Uterus (tissue), 4 donors: ENCODE data around the gene PTHLH. TPM values are rescaled to one million over a fixed set of nuclear protein-coding genes. Genes with fewer than 3 reads are reported as not detected.

Experiments
- DNase-seq, 2 donors: peaks; one replicate each; pipeline ENCODE4 v3.0.0-alpha.2; 2019 to 2020
- H3K27ac ChIP-seq, 2 donors: fragments of 200-600 bp; sonication (generic); 1 replicate in 1 of 2; 2 replicates in 1 of 2; pipeline ENCODE4 v1.5.1; 2016 to 2018
- H3K27me3 ChIP-seq, 2 donors: fragments of 200-600 bp; sonication (generic); one replicate each; pipeline ENCODE4 v1.5.1; 2018 to 2019; ENCODE audit warnings: control low read depth in 1 of 2
- H3K36me3 ChIP-seq, 2 donors: fragments of 200-600 bp; sonication (generic); one replicate each; pipeline ENCODE4 v1.5.1; 2019; ENCODE audit warnings: control low read depth in 1 of 2
- H3K4me1 ChIP-seq, 2 donors: fragments of 200-600 bp; sonication (generic); one replicate each; pipeline ENCODE4 v1.5.1; 2018 to 2019; ENCODE audit warnings: control low read depth in 1 of 2
- H3K4me3 ChIP-seq, 2 donors: fragments of 200-600 bp; sonication (generic); 1 replicate in 1 of 2; 2 replicates in 1 of 2; pipeline ENCODE4 v1.5.1; 2018 to 2019; ENCODE audit warnings: mild to moderate bottlenecking in 1 of 2
- H3K9me3 ChIP-seq, 2 donors: fragments of 200-600 bp; sonication (generic); one replicate each; pipeline ENCODE4 v1.5.1; 2019; ENCODE audit warnings: control low read depth in 1 of 2
- CTCF ChIP-seq, 4 experiments: fragments of 200-600 bp in 2 of 4; fragments of 450-650 bp in 2 of 4; sonication (generic) in 2 of 4; IDR thresholded peaks; one replicate each; pipeline ENCODE4 v1.5.1; 2016 to 2019; ENCODE audit warnings: antibody characterized with exemption in 4 of 4, mild to moderate bottlenecking in 2 of 4, moderate library complexity in 1 of 4
- POLR2A ChIP-seq, 2 donors: fragments of 450-650 bp; IDR thresholded peaks; one replicate each; pipeline ENCODE4 v1.6.1; 2016; ENCODE audit warnings: antibody characterized with exemption in 2 of 2, mild to moderate bottlenecking in 1 of 2, moderate library complexity in 1 of 2
- intact Hi-C: fragments of 100-400 bp; cut with DNase I; formaldehyde crosslinking; loops from one replicate; pipeline ENCODE4 v1.15.1; 2023; ENCODE audit warnings: low total_unique reads
- total RNA-seq, 4 donors: library from RNA; depleted of rRNA in 3 of 4; stranded (reverse); fragments of >200 nt in 3 of 4; gene quantifications; one replicate each; pipeline versions ENCODE4 v1.1.0 to v1.2.4, GENCODE V29; 2014 to 2023
- donor health status: DM: yes; HTN: yes; CAD: no.

PTHLH gene
- total RNA-seq, 4 donors from 2014 or later: 1.5 to 2.4 TPM; not detected in 2

GRCh38 chr12:27960821-27961220 is 11.7 kb downstream of the PTHLH start:
- Histone ChIP-seq H3K4me1 (no peaks in the 10 kb centered on the region), H3K27me3 (no peaks in the 10 kb centered on the region), H3K4me3 (no peak overlapping the region), H3K36me3 (no peaks in the 10 kb centered on the region), H3K9me3 (no peaks in the 10 kb centered on the region), H3K27ac (no peak overlapping the region)
- no peak for TF ChIP-seq CTCF (IDR thresholded peaks at IDR 0.05)
- no peak for TF ChIP-seq POLR2A (IDR thresholded peaks at IDR 0.05)
- intact Hi-C loops: no loop called here
- no peak for DNase-seq

- no peak for TF ChIP-seq POLR2A (IDR thresholded peaks at IDR 0.05)
- no peak for TF ChIP-seq CTCF (IDR thresholded peaks at IDR 0.05)
- no peaks in the 10 kb centered on the region for H3K4me1 ChIP-seq
- intact Hi-C loops: no loop called here
These were observed 13.9 kb downstream of the PTHLH start for GRCh38 chr12:27958675-27959074.

DNA sequence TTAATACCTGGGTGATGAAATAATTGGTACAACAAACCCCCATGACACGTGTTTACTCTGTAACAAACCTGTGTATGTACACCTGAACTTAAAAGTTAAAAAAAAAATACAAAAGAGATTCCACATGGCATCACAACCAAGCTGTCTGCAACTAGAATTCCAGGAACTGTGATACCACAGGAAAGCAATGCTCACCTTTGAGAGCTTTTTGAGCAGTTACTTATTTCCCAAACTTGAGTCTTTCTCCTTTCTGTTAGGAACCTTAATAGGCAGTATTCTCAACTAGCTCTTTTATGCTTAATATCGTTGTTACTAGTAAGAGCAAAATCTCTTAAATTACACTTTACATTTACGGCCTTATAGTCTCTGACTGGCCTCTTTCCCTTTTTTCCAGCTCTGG is 15.2 kb downstream of the PTHLH start:
- no peaks in the 10 kb centered on the region for H3K27me3 ChIP-seq
- no peak overlapping the region for H3K27ac ChIP-seq
- H3K4me3 ChIP-seq: no peak overlapping the region
- TF ChIP-seq CTCF (IDR thresholded peaks at IDR 0.05) (no peak), POLR2A (IDR thresholded peaks at IDR 0.05) (no peak)
- no peaks in the 10 kb centered on the region for H3K36me3 ChIP-seq
- H3K9me3 ChIP-seq: no peaks in the 10 kb centered on the region
- no peaks in the 10 kb centered on the region for H3K4me1 ChIP-seq
- no peak for DNase-seq
- intact Hi-C loops: no loop called here

More at GRCh38 chr12:27958675-27959074, 13.9 kb downstream of the PTHLH start:
- Histone ChIP-seq H3K4me3 (no peak overlapping the region), H3K9me3 (no peaks in the 10 kb centered on the region), H3K36me3 (no peaks in the 10 kb centered on the region), H3K27me3 (no peaks in the 10 kb centered on the region), H3K27ac (no peak overlapping the region)
- DNase-seq: no peak

DNA sequence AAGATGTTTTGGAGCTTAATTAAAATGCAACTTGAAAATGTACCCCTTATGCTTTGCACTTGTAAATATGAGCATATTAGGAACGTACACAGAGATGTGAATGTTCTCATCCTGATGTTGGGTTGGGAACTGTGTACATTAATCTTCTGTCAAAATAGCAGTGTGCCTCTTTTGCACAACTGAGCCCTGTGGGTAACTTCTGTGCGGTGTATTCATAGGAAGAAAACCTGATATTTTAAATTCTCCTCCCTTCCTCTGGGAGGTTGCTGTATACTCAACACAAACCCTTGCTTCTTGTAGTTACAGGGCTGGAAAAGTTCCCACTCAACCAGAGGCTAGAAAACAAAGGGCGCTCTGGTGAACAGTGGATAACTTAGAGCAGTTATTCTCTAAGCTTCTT is 18.7 kb downstream of the PTHLH start:
- Histone ChIP-seq H3K36me3 (no peaks in the 10 kb centered on the region), H3K27ac (no peak overlapping the region), H3K9me3 (no peaks in the 10 kb centered on the region), H3K4me1 (no peaks in the 10 kb centered on the region), H3K27me3 (no peaks in the 10 kb centered on the region), H3K4me3 (no peak overlapping the region)
- no peak for DNase-seq
- intact Hi-C loops: no loop called here
- TF ChIP-seq POLR2A (IDR thresholded peaks at IDR 0.05): no peak

DNA sequence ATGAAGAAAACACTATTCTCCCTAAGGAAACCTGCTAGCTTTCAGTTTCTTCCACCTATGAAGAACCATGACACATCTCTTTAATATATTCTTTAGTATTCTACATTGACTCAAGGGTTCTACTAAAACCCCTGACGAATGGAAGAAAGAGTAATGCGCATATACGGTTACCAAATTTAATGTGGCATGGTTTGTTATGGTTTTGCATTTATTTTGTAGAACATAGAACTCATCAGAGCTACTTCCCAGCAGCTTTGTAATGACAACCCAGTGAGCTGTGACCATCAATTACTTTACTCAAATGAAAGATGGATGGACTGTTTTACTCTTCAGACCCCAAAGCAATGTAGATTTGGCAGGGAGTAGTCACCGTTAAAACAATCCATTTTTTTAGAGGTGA is 19.2 kb downstream of the PTHLH start:
- Histone ChIP-seq H3K27me3 (no peaks in the 10 kb centered on the region), H3K9me3 (no peaks in the 10 kb centered on the region), H3K36me3 (no peaks in the 10 kb centered on the region), H3K4me1 (no peaks in the 10 kb centered on the region), H3K27ac (no peak overlapping the region), H3K4me3 (no peak overlapping the region)
- no peak for DNase-seq
- TF ChIP-seq CTCF (IDR thresholded peaks at IDR 0.05) (no peak), POLR2A (IDR thresholded peaks at IDR 0.05) (no peak)
- intact Hi-C loops: no loop called here

- no peaks in the 10 kb centered on the region for H3K36me3 ChIP-seq
- intact Hi-C loops: no loop called here
- no peak for DNase-seq
- H3K9me3 ChIP-seq: no peaks in the 10 kb centered on the region
- no peak overlapping the region for H3K27ac ChIP-seq
- no peaks in the 10 kb centered on the region for H3K27me3 ChIP-seq
- no peak for TF ChIP-seq POLR2A (IDR thresholded peaks at IDR 0.05)
- no peak for TF ChIP-seq CTCF (IDR thresholded peaks at IDR 0.05)
- no peaks in the 10 kb centered on the region for H3K4me1 ChIP-seq
- no peak overlapping the region for H3K4me3 ChIP-seq
These were observed 20.0 kb downstream of the PTHLH start for GRCh38 chr12:27952510-27952909.
